NCI-H1105 treated with DMSO at 0.1 percent for 48 hours (cell line): ENCODE results near the gene CRKL.

Experiments
- DNase-seq: peaks from one replicate; lab custom pipeline; 2025; lab: John Stamatoyannopoulos, UW

CRKL gene

GRCh38 chr22:20952544-20953341 is 35.5 kb downstream of the CRKL start:
- DNase-seq: no peak

DNA sequence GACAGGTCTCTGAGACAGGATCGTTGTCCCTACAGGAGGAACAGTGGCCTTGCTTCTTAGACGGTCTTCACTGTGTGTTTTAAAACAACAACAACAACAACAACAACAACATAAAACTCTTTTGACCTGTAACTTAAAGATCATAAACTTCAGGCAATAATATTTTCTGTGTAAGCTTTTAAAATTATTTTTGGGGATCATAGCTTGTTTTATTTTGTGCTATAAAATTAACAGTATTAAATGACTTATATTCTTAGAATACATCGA is 36.1 kb downstream of the CRKL start:
- no peak for DNase-seq

DNA sequence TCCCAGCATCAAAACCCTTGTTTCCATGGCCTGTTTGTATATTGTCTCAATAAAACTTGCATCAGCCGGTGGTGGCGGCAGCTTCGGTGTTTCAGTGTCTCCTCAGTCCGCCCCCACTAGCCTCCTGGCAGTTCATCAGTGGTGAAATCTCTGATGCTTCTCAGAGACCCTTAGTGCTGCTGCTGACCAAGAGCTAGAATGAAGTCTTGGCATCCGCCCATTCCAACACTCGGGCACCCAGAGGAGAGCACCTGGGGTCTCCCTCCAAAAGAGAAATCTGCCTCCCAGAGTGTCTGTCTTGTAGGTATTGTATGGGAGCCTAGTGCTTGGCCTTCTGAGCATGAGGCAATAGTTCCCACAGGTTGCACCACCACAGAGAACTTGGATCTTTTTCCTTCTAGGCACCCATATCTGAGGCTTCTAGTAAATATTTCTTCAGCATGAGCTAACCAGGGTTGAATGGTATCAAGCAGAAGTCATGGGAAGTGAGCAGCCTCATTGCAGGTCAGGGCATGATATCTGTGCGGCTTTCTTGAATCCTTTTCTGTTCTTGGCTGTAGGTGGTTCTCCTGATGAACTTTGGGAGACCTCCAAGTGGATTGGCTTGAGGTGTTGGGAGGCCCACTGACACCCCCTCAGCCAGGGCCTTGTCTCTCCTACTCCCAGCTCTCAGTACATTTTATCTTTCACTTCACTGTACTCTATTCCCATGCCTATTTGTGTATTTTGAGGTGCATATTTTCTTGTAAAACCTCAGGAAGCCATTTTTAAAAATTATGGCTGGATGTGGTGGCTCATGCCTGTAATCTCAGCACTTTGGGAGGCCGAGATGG is 36.7 kb downstream of the CRKL start:
- DNase-seq: no peak

GRCh38 chr22:20955548-20955947 is 38.3 kb downstream of the CRKL start:
- no peak for DNase-seq

DNA sequence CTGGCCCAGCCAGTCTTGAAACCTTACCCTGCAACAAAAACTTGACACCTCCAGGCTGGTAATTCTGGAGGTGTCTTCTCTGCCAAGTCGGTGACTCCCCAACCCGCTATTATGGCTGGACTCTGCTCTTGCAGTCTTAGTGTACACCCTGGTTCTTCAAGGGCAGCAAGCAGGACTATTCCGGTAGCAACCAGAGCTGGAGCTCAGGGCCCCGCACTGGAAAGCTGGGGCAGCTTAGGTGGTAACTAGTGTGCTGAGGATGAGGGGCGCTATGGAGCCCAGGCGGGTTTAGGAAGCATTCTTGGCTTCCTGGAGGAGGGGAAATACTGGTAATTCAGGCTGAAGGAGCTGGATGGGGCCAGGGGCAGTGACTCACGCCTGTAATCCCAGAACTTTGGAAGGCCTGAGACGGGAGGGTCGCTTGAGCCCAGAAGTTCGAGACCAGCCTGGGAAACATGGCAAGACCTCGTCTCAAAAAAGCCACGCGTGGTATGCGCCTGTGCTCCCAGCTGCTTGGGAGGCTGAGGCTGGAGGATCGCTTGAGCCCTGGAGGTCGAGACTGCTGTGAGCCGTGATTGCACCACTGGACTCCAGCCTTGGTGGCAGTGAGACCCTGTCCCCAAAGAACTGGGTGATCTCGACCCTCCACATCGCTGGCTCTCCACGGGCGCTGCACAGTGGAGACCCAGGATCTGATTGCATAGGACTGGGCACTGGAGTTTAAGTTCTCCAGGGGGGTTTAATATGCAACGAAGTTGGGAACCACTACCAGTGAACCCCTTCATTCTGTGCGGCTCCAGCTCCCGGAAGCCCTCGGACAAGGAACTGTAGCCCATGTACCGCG is 39.3 kb downstream of the CRKL start:
- no peak for DNase-seq

DNA sequence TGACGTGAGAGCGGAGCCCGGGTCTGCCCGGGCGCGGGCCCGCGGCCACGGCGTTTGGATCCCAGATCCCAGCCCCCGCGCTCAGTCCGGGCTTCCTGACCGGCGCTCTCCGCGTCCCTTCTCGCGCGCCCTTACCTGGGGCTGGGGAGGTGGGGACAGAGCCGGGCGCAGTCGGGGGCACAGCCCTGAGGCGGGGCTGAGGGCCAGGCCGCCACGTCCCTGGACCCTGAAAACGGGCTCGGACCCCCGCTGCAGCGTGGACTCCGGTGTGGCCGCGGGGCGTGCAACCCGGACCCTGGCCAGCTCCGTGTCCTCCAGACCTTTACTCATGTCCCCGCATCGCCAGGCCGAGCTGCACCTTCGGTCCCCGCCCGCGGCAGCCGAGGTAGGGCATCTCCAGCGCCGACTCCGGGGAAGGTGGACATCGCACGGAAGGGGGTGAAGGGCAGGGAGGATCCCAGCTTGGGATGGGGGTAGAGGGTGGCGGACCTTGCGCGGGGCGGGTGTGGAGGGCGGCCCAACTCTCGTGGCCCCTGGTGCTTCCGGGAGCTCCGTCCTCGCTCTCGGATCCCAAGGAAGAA is 40.0 kb downstream of the CRKL start:
- DNase-seq: no peak

GRCh38 chr22:20957683-20958431 is 40.6 kb downstream of the CRKL start:
- no peak for DNase-seq

DNA sequence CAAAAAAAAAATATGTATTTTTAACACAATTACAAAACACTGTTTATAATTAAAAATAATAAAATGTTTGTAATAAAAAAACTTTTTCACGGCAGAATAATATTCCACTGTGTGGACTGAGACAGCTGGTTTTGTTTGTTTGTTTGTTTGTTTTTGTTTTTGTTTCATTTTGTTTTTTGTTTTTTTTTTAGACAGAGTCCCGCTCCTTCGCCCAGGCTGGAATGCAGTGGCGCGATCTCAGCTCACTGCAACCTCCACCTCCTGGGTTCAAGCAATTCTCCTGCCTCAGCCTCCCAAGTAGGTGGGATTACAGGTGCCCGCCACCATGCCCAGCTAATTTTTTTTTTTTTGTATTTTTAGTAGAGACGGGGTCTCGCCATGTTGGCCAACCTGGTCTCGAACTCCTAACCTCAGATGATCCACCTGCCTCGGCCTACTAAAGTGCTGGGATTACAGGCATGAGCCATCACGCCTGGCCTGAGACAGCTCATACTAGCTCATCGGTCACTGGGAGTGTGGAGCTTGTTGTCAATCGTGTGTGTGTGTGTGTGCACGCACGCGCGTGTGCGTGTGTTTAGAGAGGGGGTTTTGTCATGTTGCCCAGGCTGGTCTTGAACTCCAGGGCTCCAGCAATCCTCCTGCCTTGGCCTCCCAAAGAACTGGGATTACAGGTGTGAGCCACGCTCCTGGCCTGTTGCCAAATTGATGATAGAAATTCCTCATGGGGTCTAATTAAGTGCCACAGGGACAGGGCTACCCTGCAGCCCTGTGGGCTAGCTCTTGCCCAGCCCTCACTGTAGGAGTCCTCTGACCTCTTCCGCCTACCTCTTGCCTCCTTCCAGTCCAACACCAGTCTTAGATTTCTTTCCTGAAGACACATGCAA is 42.6 kb downstream of the CRKL start:
- DNase-seq: no peak

GRCh38 chr22:20960609-20961008 is 43.4 kb downstream of the CRKL start:
- no peak for DNase-seq

GRCh38 chr22:20962491-20962945 is 45.3 kb downstream of the CRKL start:
- DNase-seq: no peak

DNA sequence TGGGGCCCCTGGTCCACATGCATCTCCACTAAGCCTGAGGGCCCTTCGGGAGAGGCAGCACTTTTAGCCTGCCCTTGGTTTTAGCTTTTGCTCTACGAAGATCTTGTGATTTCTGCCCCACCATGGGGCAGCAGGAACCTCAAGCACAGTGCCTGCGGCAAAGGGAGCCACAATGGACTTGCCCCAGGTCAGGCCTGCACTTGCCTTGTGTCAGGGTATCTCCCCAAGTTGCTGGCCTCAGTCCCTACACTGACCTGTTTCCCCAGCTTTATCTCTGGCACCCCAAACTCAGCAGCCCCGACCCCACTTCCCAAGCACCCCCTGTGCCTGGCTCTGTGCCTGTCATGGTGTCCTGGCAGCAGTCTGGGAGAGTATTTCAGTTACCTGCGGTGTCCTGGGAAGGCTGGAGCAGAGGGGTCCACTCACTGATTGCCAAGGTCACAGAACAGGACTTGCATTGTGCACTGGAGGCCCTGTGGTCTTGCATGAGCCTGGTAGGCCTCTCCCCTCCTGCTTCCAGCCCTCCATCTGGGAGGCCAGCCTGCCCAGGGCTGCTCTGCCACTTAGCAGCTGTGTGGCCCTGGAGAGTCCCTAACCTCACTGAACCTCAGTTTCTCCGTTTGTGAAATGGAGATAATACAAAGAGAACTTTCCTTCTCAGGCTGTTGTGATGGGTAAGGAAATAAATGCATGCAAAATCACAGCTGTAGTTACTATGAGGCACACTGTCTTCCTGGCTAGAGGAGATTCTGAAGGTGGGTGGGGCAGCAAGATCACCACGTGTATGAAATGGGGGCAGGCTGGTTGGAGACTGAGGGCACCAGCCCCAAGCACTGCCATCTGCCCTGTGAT is 46.2 kb downstream of the CRKL start:
- DNase-seq: no peak

DNA sequence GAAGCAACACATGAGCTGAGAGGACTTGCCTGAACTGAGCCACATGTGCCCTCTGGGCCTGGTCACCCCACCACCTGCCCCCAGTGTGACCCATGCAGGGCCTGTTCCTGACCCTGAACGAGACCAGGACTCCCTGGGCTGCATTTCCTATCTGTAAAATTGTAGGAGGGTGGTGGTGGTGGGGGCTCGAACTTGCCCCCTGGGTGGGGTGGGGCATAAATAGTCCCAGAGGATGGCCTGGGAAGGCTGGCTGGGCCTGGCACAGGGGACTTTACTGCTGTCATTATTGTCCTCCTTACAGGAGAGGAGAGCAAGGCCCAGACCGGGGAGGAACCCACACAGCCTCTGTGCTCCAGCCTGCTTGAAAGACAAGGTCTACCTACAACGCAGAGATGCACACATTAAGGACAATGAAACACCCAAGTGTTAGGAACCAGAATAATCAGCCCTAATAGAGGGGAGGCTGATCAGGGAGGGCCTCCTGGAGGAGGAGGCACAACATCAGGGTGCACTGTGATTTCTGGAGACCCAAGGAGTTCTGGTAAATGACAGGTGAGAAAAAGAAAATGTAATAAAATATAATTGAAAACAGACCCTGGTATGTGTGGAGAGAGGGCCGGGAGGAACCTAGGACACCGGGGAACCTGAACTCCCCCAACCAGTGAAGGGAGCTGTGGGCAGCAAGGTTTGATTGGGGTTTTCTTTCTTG is 47.0 kb downstream of the CRKL start:
- DNase-seq: no peak

GRCh38 chr22:20964799-20965103 is 47.5 kb downstream of the CRKL start:
- DNase-seq: no peak

DNA sequence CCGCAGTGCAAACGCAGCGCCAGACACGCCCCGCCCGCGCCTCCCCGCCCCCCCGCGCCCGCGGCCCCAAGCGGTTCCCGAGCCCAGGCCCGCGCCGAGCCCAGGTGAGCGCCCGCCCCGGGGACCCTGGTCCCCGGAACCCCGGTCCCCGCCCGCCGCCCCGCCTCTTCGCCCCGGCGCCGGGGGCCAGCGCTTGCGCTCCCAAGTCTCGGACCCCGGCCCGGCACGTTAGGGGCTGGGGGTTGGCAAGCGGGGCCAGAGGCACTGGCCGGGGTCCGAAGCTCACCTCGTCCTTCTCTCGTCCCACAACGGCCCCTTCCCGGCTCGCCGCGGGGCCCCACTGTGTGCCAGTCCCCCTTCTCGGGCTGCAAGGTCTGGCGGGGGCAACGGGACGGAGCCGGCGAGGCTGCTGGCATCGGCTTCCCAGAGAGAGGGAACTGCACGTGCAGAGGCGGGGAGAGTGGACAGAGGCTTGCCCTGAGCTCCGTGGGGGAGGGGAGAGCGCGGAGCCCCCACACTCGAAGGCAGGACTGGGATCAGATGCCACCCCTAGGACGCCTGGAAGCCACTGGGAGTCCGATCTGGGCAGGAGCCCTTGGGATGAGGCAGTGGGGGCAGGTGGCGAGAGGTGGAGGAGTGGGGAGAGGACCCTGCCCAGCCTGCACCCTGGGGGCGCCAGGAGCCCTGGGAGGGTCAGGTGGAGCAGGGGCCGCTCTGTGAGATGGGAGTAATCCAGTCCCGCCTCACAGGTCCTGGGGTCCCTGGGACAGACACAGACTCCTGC is 48.1 kb downstream of the CRKL start:
- no peak for DNase-seq

DNA sequence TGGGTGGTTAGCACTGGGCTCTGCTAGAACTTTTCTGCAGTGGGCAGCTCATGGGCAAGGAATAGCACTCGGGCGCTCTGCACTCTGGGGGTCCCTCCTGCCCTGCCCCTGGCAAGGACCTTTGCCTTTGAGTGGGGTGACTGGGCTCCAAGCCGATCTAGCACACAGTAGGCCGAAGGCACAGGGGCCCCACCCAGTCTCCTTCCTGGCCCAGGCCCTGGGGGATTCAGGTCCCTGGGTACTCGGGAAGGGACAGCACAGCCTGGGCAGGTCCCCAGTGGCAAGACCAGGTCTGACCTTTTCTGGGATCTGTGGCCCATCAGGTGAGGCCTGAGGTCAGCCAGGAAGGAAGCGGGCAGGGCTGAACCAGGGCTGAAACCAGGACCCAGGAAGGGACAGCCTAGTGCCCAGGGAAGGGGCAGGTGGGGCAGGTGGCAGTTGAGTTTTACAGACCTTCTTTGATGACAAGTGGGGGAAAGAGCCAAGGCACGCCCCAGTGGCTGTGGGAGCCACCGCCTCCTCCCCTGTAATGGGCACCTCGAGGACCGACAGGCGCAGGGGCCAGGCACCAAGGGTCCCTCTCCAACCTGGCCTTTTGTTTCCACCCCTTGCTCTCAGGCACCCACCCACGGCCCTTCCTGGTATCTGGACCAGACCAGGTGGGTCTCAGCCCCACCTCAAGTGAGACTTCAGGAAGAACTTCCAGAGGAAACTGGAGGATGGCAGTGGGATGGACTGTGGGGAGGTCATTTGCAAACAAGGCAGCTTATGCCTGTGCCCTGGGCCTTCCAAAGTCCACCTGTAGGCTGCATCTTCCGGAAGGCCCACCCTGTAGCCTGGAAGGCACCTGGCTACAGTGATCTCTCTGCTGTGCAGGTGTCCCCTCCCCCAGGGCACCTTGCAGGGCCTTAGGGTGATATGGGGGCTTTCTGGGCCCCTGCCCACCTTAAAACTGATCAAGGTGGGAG is 49.0 kb downstream of the CRKL start:
- no peak for DNase-seq

DNA sequence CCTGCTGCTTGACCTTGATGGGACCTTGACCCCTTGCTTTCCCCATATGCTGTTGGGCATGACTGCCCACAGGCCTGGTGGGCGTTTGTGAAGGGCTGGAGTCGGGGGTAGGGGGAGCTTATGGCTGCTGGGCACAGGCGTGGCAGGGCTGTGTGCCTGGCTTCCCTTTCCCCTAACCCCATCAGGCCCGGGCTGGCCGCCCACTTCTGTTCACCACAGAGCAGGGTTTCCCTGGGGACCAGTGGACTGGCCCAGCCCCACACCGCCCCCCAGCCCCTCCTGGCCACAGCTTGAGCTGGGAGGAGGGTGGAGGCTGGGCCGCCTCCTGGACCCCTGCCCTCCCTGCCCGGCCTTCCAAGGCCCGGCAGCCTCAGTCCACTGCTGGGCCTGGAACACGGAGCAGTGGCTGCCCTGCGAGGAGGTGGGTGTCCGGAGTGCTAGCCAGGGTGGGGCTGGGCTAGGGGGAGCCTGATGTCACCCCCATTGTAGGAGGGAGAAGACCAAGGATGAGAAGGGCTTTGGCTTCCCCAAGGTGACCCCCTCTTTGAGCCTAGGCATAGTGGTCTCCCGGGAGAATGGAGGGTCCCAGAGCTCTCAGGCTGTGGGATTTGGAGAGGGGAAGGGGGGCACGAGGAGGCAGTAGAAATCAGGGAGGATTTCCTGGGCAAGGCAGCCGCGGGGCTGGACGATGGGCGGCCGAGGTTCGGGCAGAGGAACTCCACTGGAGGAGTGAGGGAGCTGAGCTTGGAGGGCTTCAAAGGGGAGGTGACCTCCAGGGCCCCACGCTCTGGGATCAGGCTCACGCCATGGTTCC is 49.9 kb downstream of the CRKL start, which contains the start of gene AIFM3:
AIFM3 (plus strand) TSS at position 373 of the 814 bp plus-strand sequence. CDS start 690 bp downstream, outside the sequence.
- DNase-seq: no peak
